ENCODE results near the gene GNAI3. TPM values are rescaled to one million over a fixed set of nuclear protein-coding genes. Genes with fewer than 3 reads are reported as not detected.

The GNAI3 gene
- total RNA-seq, 4 donors from 2014 or later: 2.3 to 20.0 (median 5.8) TPM

GRCh38 chr1:109527846-109528695, 20.3 kb upstream of the GNAI3 start:
- Histone ChIP-seq H3K9me3 (no peaks in the 10 kb centered on the region), H3K4me3 (no peak overlapping the region), H3K27me3 (no peaks in the 10 kb centered on the region), H3K4me1 (no peaks in the 10 kb centered on the region), H3K36me3 (no peaks in the 10 kb centered on the region), H3K27ac (no peak overlapping the region)
- intact Hi-C loops (cut with DNase I; ENCODE audit: low total_unique reads): no loop called here
- TF ChIP-seq CTCF (IDR thresholded peaks at IDR 0.05) (no peak), POLR2A (IDR thresholded peaks at IDR 0.05) (no peak)
- no peak for DNase-seq

DNA sequence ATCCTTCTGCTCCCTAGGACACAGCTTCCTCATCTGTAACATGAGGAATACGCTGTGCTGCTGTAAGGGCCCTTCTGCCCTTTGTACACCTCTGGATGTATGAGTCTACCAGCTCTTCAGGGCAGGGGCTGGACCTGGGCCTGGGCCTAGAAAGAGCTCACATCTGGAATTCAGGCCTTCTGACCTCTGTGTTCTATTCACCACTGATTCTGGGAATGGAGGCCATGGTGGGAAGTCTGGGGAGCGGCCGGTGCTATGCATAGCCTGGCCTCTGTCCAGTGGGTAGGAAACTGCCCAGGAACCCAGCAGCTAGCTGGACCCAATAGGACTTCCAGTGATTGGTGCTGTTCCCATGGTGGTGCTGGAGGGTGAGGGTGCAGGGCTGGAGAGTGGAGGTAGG, 19.7 kb upstream of the GNAI3 start:
- Histone ChIP-seq H3K27me3 (no peaks in the 10 kb centered on the region), H3K4me1 (no peaks in the 10 kb centered on the region), H3K27ac (no peak overlapping the region), H3K4me3 (no peak overlapping the region), H3K36me3 (no peaks in the 10 kb centered on the region), H3K9me3 (no peaks in the 10 kb centered on the region)
- no peak for TF ChIP-seq POLR2A (IDR thresholded peaks at IDR 0.05)
- TF ChIP-seq CTCF (IDR thresholded peaks at IDR 0.05): no peak
- intact Hi-C loops (cut with DNase I; ENCODE audit: low total_unique reads): no loop called here
- DNase-seq: no peak

DNA sequence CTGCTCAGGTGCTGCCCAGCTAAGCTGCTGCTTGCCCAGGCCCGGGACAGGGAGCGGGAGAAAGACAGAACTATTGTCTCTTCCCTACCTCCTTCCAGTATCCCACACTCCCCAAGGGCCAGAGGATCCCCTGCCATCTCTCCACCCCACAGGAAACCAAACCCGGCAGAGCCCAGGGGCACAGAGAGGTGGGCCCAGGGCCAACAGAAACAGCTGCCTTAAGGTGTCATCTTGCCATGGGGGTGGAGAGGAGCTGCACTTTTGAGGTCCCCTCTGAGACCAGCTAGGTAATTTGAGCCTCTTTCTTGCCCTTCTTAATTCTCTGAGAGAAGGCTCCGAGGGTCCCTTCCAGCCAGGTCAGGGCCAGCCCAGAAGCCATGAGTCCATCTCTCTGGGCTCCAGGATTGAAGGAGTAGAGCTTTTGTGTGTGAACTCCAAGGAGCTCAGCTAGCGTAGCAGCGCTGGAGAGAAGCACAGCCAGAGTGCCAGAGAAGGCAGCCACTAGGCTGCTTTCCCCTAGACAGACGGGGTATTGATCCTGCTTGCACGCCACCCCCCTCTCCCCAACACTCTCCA, 18.4 kb upstream of the GNAI3 start:
- DNase-seq: no peak
- Histone ChIP-seq H3K36me3 (no peaks in the 10 kb centered on the region), H3K27ac (no peak overlapping the region), H3K27me3 (no peaks in the 10 kb centered on the region), H3K4me1 (no peaks in the 10 kb centered on the region), H3K4me3 (no peak overlapping the region), H3K9me3 (no peaks in the 10 kb centered on the region)
- TF ChIP-seq POLR2A (IDR thresholded peaks at IDR 0.05) (no peak), CTCF (IDR thresholded peaks at IDR 0.05) (no peak)
- intact Hi-C loops (cut with DNase I; ENCODE audit: low total_unique reads): no loop called here

DNA sequence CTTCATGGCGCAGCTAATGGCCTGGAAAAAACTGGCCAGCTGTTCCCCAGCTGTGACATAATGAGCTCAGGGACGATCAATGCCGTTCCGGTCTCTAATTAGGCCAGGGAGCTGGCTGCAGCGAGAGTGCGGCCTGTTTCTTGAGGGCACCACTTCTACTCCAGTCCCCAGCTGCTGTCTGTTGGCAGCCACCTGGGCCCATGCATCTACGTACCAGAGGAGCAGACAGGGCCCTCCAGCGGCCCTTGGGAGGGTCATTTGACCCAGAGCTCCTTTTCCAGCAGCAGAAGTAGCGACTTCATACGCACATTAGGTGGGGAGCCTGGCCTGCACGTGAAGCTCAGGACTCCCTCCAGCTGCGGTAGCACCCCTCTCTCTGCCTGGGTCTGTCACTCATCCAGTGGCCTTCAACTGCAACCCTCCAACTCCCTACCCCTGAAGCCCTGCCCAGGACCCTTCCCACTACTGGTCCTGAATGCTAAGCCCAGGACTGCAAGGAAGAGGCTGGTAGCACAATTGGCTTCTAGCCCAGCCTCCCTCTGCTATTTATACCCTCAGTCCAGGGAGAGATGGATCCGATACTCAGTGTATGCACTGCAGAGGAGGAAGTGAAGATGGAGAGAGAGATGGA, 17.8 kb upstream of the GNAI3 start:
- intact Hi-C loops (cut with DNase I; ENCODE audit: low total_unique reads): no loop called here
- Histone ChIP-seq H3K36me3 (no peaks in the 10 kb centered on the region), H3K27ac (no peak overlapping the region), H3K4me1 (no peaks in the 10 kb centered on the region), H3K27me3 (no peaks in the 10 kb centered on the region), H3K4me3 (no peak overlapping the region), H3K9me3 (no peaks in the 10 kb centered on the region)
- DNase-seq: no peak
- TF ChIP-seq POLR2A (IDR thresholded peaks at IDR 0.05) (no peak), CTCF (IDR thresholded peaks at IDR 0.05) (no peak)

GRCh38 chr1:109531380-109531779, 17.0 kb upstream of the GNAI3 start:
- intact Hi-C loops (cut with DNase I; ENCODE audit: low total_unique reads): no loop called here
- no peaks in the 10 kb centered on the region for H3K4me1 ChIP-seq
- H3K9me3 ChIP-seq: no peaks in the 10 kb centered on the region
- no peak overlapping the region for H3K27ac ChIP-seq
- H3K4me3 ChIP-seq: no peak overlapping the region
- TF ChIP-seq POLR2A (IDR thresholded peaks at IDR 0.05) (no peak), CTCF (IDR thresholded peaks at IDR 0.05) (no peak)
- H3K36me3 ChIP-seq: no peaks in the 10 kb centered on the region
- no peaks in the 10 kb centered on the region for H3K27me3 ChIP-seq
- DNase-seq: no peak
